Lower leg skin (tissue), 4 donors: ENCODE data around the gene CUEDC2. TPM values are rescaled to one million over a fixed set of nuclear protein-coding genes. Genes with fewer than 3 reads are reported as not detected.

Experiments
- DNase-seq, 2 donors: peaks; one replicate each; pipeline ENCODE4 v3.0.0-alpha.2; 2019; ENCODE audit warnings: low spot score in 2 of 2
- H3K4me3 ChIP-seq: fragments of 200-600 bp; sonication (generic); 2 replicates; pipeline ENCODE4 v1.5.1; 2017; ENCODE audit warnings: mild to moderate bottlenecking, low read depth; ENCODE audit not compliant: poor library complexity, severe bottlenecking
- CTCF ChIP-seq, 3 donors: fragments of 450-650 bp; IDR thresholded peaks; one replicate each; pipeline ENCODE4 v1.5.1; 2016; ENCODE audit warnings: antibody characterized with exemption in 3 of 3, mild to moderate bottlenecking in 3 of 3, moderate library complexity in 2 of 3
- POLR2A ChIP-seq, 2 donors: fragments of 450-650 bp; IDR thresholded peaks; one replicate each; pipeline ENCODE4 v1.6.1; 2016 to 2017; ENCODE audit warnings: antibody characterized with exemption in 2 of 2, mild to moderate bottlenecking in 1 of 2, moderate library complexity in 1 of 2
- WGBS, 2 donors: methylation state at CpG; one replicate each; pipeline ENCODE4 v1.1.5; 2018; 5-methylcytosine and 5-hydroxymethylcytosine counted together
- intact Hi-C: fragments of 100-400 bp; cut with DNase I; formaldehyde crosslinking; loops from one replicate; pipeline ENCODE4 v1.15.0; 2023; ENCODE audit warnings: low total_unique reads
- total RNA-seq, 4 donors: library from RNA; depleted of rRNA; stranded (reverse); fragments of >200 nt; gene quantifications; one replicate each; pipeline ENCODE4 v1.1.0, GENCODE V29; 2016

Gene CUEDC2
- total RNA-seq, 4 donors from 2014 or later = 30.3 to 51.2 (median 32.7) TPM

- no peak within 1 kb of the TSS for H3K4me3 ChIP-seq
- 2 to 3% methylated on average over 36 to 40 of the region's 45 CpGs for WGBS, 2 donors
- TF ChIP-seq POLR2A (IDR thresholded peaks at IDR 0.05) = no peak
- DNase-seq = no peak
- intact Hi-C loops = no loop called here
These were observed 13.6 kb downstream of the CUEDC2 start, which contains the start of gene PSD for GRCh38 chr10:102418622-102419268. Gene PSD (minus strand): TSS chr10:102418785. CDS start chr10:102417038, 1,747 bp downstream.

- no peak overlapping the region for H3K4me3 ChIP-seq
- TF ChIP-seq POLR2A (IDR thresholded peaks at IDR 0.05) (no peak), CTCF (IDR thresholded peaks at IDR 0.05) (no peak)
- 84 to 88% methylated on average over 19 of the region's 20 CpGs for WGBS, 2 donors
- no peak for DNase-seq
- intact Hi-C loops = no loop called here
These were observed 15.7 kb downstream of the CUEDC2 start for GRCh38 chr10:102416695-102417094.

GRCh38 chr10:102416283-102416682 is 16.1 kb downstream of the CUEDC2 start:
- H3K4me3 ChIP-seq = no peak overlapping the region
- no peak for TF ChIP-seq CTCF (IDR thresholded peaks at IDR 0.05)
- no peak for TF ChIP-seq POLR2A (IDR thresholded peaks at IDR 0.05)
- 70 to 83% methylated on average over 2 to 5 of the region's 9 CpGs for WGBS, 2 donors
- DNase-seq = no peak
- intact Hi-C loops = no loop called here

GRCh38 chr10:102414749-102415148 is 17.6 kb downstream of the CUEDC2 start:
- WGBS, 2 donors = 45 to 49% methylated on average over 14 to 20 of the region's 20 CpGs

GRCh38 chr10:102413806-102414561 is 18.4 kb downstream of the CUEDC2 start:
- WGBS, 2 donors = 71 to 80% methylated on average over 16 of the region's 16 CpGs
- no peak overlapping the region for H3K4me3 ChIP-seq
- DNase-seq = no peak
- intact Hi-C loops = no loop called here
- TF ChIP-seq CTCF (IDR thresholded peaks at IDR 0.05) (no peak), POLR2A (IDR thresholded peaks at IDR 0.05) (no peak)

More at GRCh38 chr10:102414749-102415148, 17.6 kb downstream of the CUEDC2 start:
- DNase-seq = no peak
- no peak for TF ChIP-seq CTCF (IDR thresholded peaks at IDR 0.05)
- no peak for TF ChIP-seq POLR2A (IDR thresholded peaks at IDR 0.05)
- intact Hi-C loops = no loop called here
- H3K4me3 ChIP-seq = no peak overlapping the region

GRCh38 chr10:102413053-102413705 is 19.2 kb downstream of the CUEDC2 start:
- TF ChIP-seq CTCF (IDR thresholded peaks at IDR 0.05) (no peak), POLR2A (IDR thresholded peaks at IDR 0.05) (no peak)
- DNase-seq = no peak
- 9 to 35% methylated on average over 5 of the region's 5 CpGs for WGBS, 2 donors
- intact Hi-C loops = no loop called here
- H3K4me3 ChIP-seq = no peak overlapping the region
